ENCODE measurements around the gene R3HDM4. TPM values are rescaled to one million over a fixed set of nuclear protein-coding genes. Genes with fewer than 3 reads are reported as not detected.

Gene R3HDM4
- total RNA-seq, 1 donor from 2014 or later: 28.7 TPM

DNA sequence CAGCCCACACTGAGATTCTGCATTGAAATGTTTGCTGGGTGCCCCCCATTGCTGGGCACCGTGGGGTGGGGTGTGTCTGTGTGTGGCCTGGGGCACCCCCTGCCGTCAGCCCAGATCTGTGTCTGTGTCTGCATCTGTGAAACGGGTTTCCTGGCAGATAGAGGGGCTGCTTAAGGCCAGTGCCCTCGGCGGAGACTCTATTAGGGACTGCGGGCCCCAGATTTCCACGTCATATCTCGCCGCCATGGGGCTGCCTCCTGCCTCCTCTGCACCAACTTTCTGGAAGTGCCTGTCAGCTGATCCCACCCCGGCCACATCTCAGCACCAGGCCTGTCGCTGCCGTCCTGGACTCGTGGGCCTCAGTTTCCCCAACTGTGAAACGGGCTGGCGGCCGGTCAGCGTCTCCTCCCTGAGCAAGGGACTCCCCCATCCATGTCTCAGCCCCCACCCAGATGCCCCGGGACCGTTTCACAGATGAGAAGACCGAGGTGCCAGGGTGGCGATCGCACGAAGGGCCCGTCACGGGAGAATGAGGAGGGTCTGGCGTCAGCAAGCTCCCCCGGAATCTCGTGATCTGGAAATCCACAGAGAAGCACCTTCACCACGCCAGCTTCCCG, 34.2 kb upstream of the R3HDM4 start:
- DNase-seq: no peak

GRCh38 chr19:945401-946252, 32.6 kb upstream of the R3HDM4 start:
- no peak for DNase-seq

- no peak for DNase-seq
These were observed 31.7 kb upstream of the R3HDM4 start for GRCh38 chr19:944663-945241.

GRCh38 chr19:944171-944567, 31.1 kb upstream of the R3HDM4 start:
- no peak for DNase-seq

DNA sequence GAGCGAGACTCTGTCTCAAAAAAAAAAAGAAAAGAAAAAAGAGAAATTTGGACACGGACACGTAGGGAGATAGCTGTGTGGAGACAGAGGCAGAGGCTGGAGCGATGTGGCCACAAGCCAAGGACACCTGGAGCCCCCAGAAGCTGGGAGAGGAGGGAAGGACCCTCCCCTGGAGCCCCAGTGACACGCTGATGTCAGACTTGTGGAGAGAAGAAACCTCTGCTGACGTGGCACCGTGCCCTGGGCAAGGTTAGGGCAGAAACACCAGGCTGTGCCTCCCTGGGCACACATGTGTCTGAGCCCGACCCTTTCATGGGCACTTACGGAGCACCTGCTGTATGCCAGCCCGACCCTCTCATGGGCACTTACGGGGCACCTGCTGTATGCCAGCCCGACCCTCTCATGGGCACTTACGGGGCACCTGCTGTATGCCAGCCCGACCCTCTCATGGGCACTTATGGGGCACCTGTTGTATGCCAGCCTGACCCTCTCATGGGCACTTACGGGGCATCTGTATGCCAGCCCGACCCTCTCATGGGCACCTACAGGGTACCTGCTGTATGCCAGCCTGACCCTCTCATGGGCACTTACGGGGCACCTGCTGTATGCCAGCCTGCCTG, 30.6 kb upstream of the R3HDM4 start:
- no peak for DNase-seq

DNA sequence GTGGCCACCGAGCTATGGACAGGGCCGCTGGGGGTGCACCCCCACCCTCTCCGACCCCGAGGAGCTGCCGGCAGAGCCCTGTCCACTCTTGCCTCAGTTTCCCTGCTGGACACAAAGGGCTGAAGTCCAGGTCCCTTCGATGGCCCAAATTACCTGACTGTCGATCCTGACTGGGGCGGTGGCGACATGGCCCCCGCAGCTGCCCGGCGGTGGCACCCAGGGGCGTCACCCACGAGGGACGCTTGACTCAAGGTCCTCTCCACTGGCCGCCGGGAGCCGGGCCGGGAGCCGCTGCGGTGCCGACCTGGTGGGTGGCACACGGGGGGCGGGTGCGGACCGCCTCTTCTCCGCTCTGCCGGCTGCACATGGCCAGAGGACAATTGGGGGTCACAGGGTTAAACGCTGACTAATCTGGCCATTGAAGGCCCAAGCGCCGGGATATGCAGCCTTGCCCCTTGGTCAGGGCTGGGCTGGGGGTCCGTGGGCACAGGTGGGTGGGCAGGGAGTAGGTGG, 29.2 kb upstream of the R3HDM4 start:
- no peak for DNase-seq

DNA sequence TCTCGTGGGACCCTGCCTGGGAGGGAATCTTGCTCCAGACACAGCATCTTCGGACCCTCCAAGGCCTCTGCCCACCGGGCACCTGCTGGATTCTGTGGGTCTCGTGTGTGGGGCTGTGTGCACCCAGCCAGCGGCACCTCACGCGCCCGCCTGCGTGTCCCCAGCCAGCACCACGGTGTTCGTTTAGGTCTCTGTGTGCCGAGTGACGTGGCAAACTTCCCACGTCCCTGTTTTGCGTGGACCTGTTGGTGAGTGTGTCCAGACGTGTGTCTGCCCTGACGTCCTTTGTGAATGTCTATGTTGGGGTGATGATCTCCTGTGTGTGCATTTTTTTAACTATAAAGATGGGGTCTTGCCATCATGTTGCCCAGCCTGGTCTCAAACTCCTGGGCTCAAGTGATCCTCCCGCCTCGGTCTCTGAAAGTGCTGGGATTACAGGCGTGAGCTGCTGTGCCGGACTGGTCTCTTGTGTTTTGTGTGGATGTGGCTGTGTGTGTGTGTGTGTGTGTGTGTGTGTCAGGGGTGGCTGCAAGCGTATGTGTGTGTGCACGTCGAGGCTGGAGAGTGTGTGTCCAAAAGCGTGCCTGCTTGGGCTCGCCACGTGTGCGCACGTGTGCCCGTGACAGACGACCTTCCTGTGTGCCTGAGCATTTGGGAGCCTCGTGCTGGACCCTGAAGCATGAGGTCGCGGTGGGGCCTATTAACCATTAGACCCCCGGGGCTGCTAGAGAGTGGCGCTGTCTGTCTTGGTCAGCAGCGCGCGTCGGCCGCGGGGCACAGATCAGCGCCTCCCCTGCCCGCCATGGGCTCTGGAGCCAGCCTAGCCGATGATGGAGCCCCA, 28.5 kb upstream of the R3HDM4 start:
- no peak for DNase-seq

- DNase-seq: no peak
These were observed 27.7 kb upstream of the R3HDM4 start for GRCh38 chr19:940591-941291.

DNA sequence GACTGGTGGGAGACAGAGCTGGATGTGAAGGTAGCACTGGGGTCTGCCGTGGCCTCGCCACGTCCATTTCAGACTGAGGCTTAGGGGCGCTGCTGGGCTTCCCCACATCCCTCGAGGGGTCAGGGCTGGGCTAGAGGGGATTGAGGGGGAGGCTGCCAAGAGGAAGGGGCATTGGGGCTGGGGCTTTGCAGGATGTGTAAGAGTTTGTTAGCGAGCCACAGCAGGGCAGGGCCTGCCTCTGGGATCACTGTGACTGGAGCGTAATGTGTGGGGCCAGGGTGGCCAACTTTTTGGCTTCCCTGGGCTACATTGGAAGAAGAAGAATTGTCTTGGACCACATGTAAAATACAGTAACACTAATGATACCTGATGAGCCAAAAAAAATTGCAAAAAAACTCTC, 26.9 kb upstream of the R3HDM4 start:
- DNase-seq: no peak

DNA sequence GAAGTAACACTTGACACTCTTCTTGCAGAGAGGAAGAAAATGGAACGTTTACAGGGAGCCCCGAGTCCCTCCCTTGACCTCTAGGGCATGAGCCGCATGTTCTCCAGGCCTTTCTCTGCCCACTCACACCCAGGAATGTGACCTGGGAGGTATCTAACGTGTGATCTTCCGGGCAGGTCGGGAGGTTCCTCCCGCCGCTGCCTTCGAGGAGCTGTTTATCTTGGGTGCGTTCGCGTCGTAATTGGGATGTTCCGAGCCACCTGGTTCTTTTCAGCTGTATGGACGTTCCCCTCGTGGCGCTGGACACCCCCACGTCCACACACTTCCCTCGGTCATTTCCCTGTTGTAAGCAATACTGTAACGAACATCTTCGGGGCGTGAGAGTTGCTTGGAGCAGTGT, 26.4 kb upstream of the R3HDM4 start:
- no peak for DNase-seq

- DNase-seq: no peak
These were observed 25.4 kb upstream of the R3HDM4 start for GRCh38 chr19:938233-938923.

GRCh38 chr19:937259-937694, 24.3 kb upstream of the R3HDM4 start:
- DNase-seq: no peak

GRCh38 chr19:936175-936546, 23.1 kb upstream of the R3HDM4 start:
- no peak for DNase-seq

DNA sequence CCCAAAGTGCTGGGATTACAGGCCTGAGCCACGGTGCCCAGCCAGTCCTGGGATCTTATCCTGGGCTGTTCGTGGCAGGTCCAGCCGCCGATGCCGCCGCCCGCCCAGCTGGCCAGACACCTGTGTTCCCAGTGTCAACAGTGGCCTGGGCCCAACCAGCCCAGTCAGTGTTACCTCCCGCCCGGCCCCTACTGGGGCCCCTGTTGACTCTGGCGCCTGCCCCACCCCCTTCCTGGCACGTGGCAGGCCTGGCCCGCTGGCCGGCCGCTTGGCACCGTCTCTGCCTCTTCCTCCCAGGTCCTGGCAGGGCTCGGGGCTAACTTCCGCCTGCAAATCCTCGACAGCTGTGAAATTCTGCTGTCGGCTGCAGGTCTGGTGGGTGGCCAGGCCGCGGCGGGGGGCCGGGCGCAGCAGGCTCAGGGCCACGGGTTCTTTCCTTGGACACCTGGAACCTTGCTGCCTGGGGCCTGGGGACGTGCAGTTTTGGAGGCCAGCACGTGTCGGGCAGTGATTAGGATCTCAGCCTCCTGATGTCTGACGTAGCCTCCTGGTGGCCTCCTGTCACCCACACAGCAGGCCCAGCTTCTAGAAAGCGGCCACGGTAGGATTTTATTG, 22.0 kb upstream of the R3HDM4 start:
- DNase-seq: no peak

GRCh38 chr19:934197-934840, 21.3 kb upstream of the R3HDM4 start:
- no peak for DNase-seq

GRCh38 chr19:933553-933882, 20.5 kb upstream of the R3HDM4 start:
- DNase-seq: no peak

- no peak for DNase-seq
These were observed 19.9 kb upstream of the R3HDM4 start for GRCh38 chr19:932648-933552.

DNA sequence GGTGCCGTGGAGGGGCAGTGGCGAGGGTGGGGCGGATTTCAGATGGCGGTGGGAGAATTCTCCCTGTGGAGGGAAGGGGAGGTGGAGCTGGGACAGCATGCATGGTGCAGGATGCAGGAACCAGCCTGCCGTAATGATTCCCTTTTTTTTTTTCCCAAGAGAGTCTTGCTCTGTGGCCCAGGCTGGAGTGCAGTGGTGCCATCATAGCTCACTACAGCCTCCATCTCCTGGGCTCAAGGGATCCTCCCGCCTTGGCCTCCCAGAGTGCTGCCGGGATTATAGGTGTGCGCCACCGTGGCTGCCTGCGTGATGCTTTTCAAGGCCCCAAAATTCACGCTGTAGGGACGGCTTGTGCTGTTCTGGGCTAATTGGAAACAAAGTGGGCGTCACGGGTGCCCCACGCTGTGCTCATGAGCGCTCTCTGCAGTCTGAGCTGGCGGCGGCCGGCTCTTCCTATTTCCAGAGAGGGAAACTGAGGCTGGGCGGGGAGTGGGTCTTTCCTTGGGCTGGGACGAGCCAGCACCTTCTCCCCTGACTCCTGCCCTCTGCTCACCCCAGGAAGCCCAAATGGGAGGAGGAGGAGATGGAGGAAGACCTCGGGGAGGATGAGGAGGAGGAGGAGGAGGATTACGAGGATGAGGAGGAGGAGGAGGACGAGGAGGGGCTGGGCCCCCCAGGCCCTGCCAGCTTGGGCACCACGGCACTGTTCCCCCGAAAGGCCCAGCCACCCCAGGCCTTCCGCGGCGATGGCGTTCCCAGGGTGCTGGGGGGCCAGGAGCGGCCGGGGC, 19.0 kb upstream of the R3HDM4 start:
- DNase-seq: no peak

Measured in skin of body (tissue), 2 donors.